Esophagus squamous epithelium (tissue), 5 donors: Measurements from ENCODE around the gene BCLAF3. TPM values are rescaled to one million over a fixed set of nuclear protein-coding genes. Genes with fewer than 3 reads are reported as not detected.

Experiments used
- DNase-seq: peaks from one replicate; lab custom pipeline; 2025; lab: John Stamatoyannopoulos, UW
- H3K27ac ChIP-seq, 4 donors: fragments of 200-600 bp; sonication (generic); one replicate each; pipeline ENCODE4 v1.5.1; 2016 to 2019; ENCODE audit warnings: mild to moderate bottlenecking in 1 of 4
- H3K27me3 ChIP-seq, 4 donors: fragments of 200-600 bp; sonication (generic); 1 replicate in 3 of 4; 2 replicates in 1 of 4; pipeline versions ENCODE4 v1.5.1 to v1.6.0; 2017 to 2021; ENCODE audit warnings: antibody characterized with exemption in 1 of 4
- H3K36me3 ChIP-seq, 3 donors: fragments of 200-600 bp; sonication (generic); one replicate each; pipeline ENCODE4 v1.5.1; 2016 to 2019
- H3K4me1 ChIP-seq, 3 donors: fragments of 200-600 bp; sonication (generic); one replicate each; pipeline ENCODE4 v1.5.1; 2017 to 2019
- H3K4me3 ChIP-seq, 4 donors: fragments of 200-600 bp; sonication (generic); 1 replicate in 3 of 4; 2 replicates in 1 of 4; pipeline ENCODE4 v1.5.1; 2016 to 2019; ENCODE audit warnings: mild to moderate bottlenecking in 2 of 4, moderate library complexity in 1 of 4
- H3K9me3 ChIP-seq, 3 donors: fragments of 200-600 bp; sonication (generic); one replicate each; pipeline ENCODE4 v1.5.1; 2016 to 2019
- CTCF ChIP-seq, 6 experiments: fragments of 450-650 bp in 4 of 6; fragments of 200-600 bp in 2 of 6; sonication (generic) in 2 of 6; IDR thresholded peaks; one replicate each; pipeline ENCODE4 v1.5.1; 2016 to 2019; ENCODE audit warnings: antibody characterized with exemption in 6 of 6, mild to moderate bottlenecking in 4 of 6, moderate library complexity in 4 of 6
- POLR2A ChIP-seq, 4 donors: fragments of 450-650 bp; IDR thresholded peaks; one replicate each; pipeline ENCODE4 v1.6.1; 2017; ENCODE audit warnings: antibody characterized with exemption in 4 of 4, mild to moderate bottlenecking in 4 of 4, moderate library complexity in 3 of 4
- WGBS, 2 donors: methylation state at CpG; one replicate each; pipeline ENCODE4 v1.1.5; 2018; 5-methylcytosine and 5-hydroxymethylcytosine counted together
- intact Hi-C: fragments of 100-400 bp; cut with DNase I; formaldehyde crosslinking; loops from one replicate; pipeline ENCODE4 v1.15.0; 2022
- total RNA-seq, 4 donors: library from RNA; depleted of rRNA; stranded (reverse); fragments of >200 nt; gene quantifications; one replicate each; pipeline ENCODE4 v1.1.0, GENCODE V29; 2016
- donor health status: DM: yes; HTN: yes; CAD: no.

BCLAF3 gene
- total RNA-seq, 4 donors from 2014 or later, result 3.5 to 7.1 (median 5.5) TPM

- no peak overlapping the region for H3K4me3 ChIP-seq
- H3K27me3 ChIP-seq, result no peaks in the 10 kb centered on the region
- no peak for DNase-seq
- TF ChIP-seq POLR2A (IDR thresholded peaks at IDR 0.05) (no peak), CTCF (IDR thresholded peaks at IDR 0.05) (no peak)
- no peaks in the 10 kb centered on the region for H3K4me1 ChIP-seq
- intact Hi-C loops, result no loop called here
- no peaks in the 10 kb centered on the region for H3K9me3 ChIP-seq
- 86 to 97% methylated on average over 5 to 8 of the region's 8 CpGs for WGBS, 2 donors
- no peak overlapping the region for H3K27ac ChIP-seq
- H3K36me3 ChIP-seq, result no peaks in the 10 kb centered on the region
These were observed 37.7 kb upstream of the BCLAF3 start for GRCh38 chrX:20028588-20028987.

GRCh38 chrX:20026278-20026677, 35.4 kb upstream of the BCLAF3 start:
- no peaks in the 10 kb centered on the region for H3K36me3 ChIP-seq
- 20 to 30% methylated on average over 2 of the region's 2 CpGs for WGBS, 2 donors
- H3K4me3 ChIP-seq, result no peak overlapping the region
- no peak overlapping the region for H3K27ac ChIP-seq
- DNase-seq, result no peak
- H3K27me3 ChIP-seq, result no peaks in the 10 kb centered on the region
- intact Hi-C loops, result no loop called here
- no peaks in the 10 kb centered on the region for H3K9me3 ChIP-seq
- TF ChIP-seq CTCF (IDR thresholded peaks at IDR 0.05), result no peak
- H3K4me1 ChIP-seq, result no peaks in the 10 kb centered on the region

GRCh38 chrX:20019672-20020365, 29.0 kb upstream of the BCLAF3 start:
- H3K4me1 ChIP-seq, result no peaks in the 10 kb centered on the region
- no peaks in the 10 kb centered on the region for H3K36me3 ChIP-seq
- DNase-seq, result no peak
- no peak overlapping the region for H3K4me3 ChIP-seq
- TF ChIP-seq CTCF (IDR thresholded peaks at IDR 0.05), result no peak
- TF ChIP-seq POLR2A (IDR thresholded peaks at IDR 0.05), result no peak
- 71 to 91% methylated on average over 6 of the region's 6 CpGs for WGBS, 2 donors
- no peaks in the 10 kb centered on the region for H3K9me3 ChIP-seq
- intact Hi-C loops, result no loop called here
- no peaks in the 10 kb centered on the region for H3K27me3 ChIP-seq
- no peak overlapping the region for H3K27ac ChIP-seq

GRCh38 chrX:20016616-20016945, 25.7 kb upstream of the BCLAF3 start:
- TF ChIP-seq POLR2A (IDR thresholded peaks at IDR 0.05), result no peak
- no peak for TF ChIP-seq CTCF (IDR thresholded peaks at IDR 0.05)
- H3K27ac ChIP-seq, result no peak overlapping the region
- DNase-seq, result no peak
- no peak overlapping the region for H3K4me3 ChIP-seq
- WGBS, 2 donors, result 75 to 90% methylated on average over 1 to 2 of the region's 2 CpGs
- no peaks in the 10 kb centered on the region for H3K9me3 ChIP-seq
- no peaks in the 10 kb centered on the region for H3K4me1 ChIP-seq
- intact Hi-C loops, result no loop called here
- no peaks in the 10 kb centered on the region for H3K27me3 ChIP-seq
- no peaks in the 10 kb centered on the region for H3K36me3 ChIP-seq

- Histone ChIP-seq H3K36me3 (no peaks in the 10 kb centered on the region), H3K4me3 (no peak overlapping the region), H3K27ac (no peak overlapping the region), H3K27me3 (no peaks in the 10 kb centered on the region), H3K9me3 (no peaks in the 10 kb centered on the region), H3K4me1 (no peaks in the 10 kb centered on the region)
- no peak for DNase-seq
- intact Hi-C loops, result no loop called here
- 73 to 76% methylated on average over 7 to 9 of the region's 9 CpGs for WGBS, 2 donors
- no peak for TF ChIP-seq POLR2A (IDR thresholded peaks at IDR 0.05)
These were observed 25.2 kb upstream of the BCLAF3 start for GRCh38 chrX:20015945-20016615.
